Stimulated activated CD8-positive, alpha-beta memory T cell treated with anti-CD3 and anti-CD28 coated beads, Interleukin-12 subunit alpha, Interleukin-12 subunit beta, amount 100 ng/mL, for 24 hours (primary cell): ENCODE data around the gene EMC7.
"Not testable (repeated sequence)": the region's sequence is repeated elsewhere in the genome, so short reads cannot be mapped to it uniquely, and the experiment has no call there.

Source experiments
- DNase-seq: peaks from one replicate; pipeline ENCODE4 v3.0.0-alpha.2; 2020; ENCODE audit errors: extremely low read depth

EMC7 gene

DNA sequence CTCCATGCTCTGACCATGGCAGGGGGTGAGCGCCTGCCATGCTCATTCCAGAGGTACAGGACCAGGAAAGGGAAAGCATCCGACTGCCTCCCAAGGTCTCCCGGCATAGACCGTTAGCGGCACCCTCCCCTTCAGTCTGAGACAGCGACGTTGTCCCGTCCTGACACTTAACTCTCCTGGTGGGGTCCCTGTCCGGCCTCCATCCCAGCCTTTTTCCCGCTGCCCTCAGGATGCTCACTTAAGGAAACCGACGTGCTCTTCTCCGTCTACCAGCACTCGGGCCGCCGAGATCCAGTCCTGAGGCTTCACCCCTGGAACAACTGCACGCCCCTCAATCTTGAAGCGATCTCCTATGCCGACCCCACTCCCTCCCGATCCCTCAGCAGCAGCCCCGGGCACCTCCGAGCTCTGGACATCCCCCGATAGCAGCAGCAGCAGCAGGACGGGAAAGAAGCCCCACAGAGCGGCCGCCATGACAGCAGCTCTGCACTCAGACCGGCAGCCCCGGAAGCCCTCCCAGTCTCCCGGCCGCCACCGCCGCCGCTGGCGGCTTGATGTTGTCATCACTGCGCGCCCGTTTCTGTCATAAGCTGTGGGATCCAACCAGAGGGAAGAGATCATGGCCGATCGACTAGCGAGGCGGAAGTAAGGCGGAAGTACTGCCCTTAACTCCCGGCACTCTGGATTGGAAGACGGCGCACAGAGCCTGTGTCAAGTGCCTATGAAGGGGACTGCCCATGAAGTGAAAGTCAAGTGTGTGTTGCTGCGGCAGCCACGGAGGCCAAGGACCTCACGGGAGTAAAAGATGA lies at the start of gene EMC7, which contains the start of gene PGBD4:
TSS of gene EMC7 (minus strand) at position 497 of the 809 bp plus-strand sequence. CDS start at position 474, 23 bp downstream.
TSS of gene PGBD4 (plus strand) at position 718 of the 809 bp plus-strand sequence. CDS start 449 bp downstream, outside the sequence.
- DNase-seq: peak; percentile 96

DNA sequence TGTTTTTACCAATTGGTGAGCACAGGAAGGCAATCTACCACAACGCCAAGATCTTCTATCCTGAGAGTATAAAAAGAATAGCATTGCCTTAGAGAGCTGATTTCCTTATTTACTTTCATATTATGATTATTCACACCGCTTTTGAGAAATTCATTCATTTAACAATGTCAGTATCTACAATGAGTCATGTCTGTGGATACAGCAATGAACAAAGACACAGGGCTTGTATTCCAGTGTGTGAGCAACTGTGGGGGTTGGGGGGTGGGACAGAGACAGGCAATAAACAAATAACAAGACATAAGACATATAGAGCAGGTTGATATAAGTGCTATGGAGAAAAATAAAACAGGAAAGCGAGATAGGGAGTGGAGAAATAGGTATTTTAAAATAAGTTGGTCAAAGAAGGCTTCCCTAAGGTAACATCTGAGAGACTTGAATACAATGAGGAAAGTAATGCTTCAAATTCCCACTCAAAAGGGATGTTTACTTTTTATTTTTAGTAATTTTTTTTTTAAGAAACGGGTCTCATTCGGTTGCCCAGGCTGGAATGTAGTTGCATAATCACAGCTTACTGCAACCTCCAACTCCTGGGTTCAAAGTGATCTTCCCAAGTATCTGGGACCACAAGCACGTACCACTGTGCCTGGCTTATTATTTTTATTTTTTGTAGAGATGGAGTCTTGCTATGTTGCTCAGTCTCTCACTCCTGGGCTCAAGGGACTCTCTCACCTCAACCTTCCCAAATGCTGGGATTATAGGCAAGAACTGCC lies 45.9 kb upstream of the EMC7 start:
- no peak for DNase-seq

GRCh38 chr15:34133511-34133910 lies 31.8 kb upstream of the EMC7 start:
- no peak for DNase-seq

- no peak for DNase-seq
Measured at GRCh38 chr15:34132881-34133280, 31.2 kb upstream of the EMC7 start.

GRCh38 chr15:34128898-34129297 lies 27.2 kb upstream of the EMC7 start:
- DNase-seq: no peak

- DNase-seq: no peak
Measured at GRCh38 chr15:34126522-34126921, 24.9 kb upstream of the EMC7 start.

DNA sequence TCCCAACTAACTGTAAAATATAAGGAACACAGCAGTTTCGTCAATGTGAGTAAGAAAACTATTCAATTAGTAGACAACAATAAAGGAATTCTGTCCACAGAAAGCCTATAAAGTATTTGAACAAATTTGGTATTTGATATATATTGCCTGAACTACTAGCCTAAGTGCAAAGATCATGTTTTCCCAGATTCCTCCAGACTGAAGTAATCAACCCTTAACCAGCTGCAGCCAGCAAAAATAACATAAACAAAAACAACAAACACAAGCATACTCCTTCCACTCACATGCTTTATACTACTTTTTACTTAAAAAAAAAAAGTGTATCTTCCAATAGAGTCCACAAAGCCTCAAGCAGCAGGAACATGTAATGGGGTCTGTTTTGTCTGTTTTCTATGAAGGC lies 24.3 kb upstream of the EMC7 start:
- no peak for DNase-seq

- DNase-seq: no peak
Measured at GRCh38 chr15:34124651-34125050, 23.0 kb upstream of the EMC7 start.

DNA sequence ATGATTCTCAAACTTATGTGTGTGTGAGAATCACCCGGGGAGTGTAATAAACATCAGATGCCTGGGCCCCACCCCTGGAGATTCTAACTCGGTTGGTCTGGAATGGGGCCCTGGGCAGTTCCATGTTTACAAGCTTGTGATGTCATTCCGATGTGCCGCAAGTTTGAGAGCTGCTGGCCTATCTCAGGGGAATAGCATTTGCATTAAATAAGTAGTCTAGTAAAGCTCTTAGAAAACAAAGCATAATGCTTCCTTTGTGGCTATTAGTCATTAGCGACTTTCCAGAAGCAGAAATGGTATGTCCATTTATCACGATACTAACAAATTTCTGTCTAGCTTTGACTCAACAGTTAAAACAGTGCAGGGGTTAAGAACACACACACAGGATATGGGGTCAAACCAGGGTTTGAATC lies 21.1 kb upstream of the EMC7 start:
- DNase-seq: no peak

GRCh38 chr15:34121786-34122185 lies 20.1 kb upstream of the EMC7 start:
- not testable (repeated sequence) for DNase-seq

DNA sequence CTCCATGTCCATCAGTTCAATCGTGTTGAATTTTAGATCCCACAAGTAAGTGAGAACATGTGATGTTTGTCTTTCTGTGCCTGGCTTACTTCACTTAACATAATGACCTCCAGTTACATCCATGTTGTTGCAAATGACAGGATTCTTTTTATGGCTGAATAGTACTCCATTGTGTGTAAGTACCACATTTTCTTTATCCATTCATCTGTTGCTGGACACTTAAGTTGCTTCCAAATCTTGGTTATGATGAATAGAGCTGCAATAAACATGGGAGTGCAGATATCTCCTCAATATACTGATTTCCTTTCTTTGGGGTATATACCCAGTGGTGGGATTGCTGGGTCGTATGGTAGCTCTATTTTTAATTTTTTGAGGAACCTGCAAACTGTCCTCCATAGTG lies 18.8 kb upstream of the EMC7 start:
- not testable (repeated sequence) for DNase-seq

- no peak for DNase-seq
Measured at GRCh38 chr15:34119291-34119690, 17.6 kb upstream of the EMC7 start.

DNA sequence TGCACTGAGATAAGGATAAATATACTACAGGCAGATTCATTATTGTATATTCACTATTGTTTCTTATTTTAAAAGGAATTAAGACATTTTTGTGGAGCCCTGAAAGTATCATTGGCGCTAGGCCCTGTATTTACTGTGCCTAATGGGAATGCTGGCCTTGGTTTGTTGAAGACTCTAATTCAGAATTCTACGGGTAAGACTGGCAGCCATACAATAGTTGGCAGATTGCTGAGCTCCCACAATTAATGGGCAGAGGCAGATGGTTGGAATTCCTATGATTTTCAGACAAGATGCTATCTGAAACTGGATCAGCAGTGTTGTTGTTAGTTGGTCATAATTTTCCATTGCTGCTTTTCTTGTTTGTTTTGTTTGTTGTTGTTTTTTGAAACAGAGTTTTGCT lies 15.0 kb upstream of the EMC7 start:
- DNase-seq: no peak

GRCh38 chr15:34114739-34115138 lies 13.1 kb upstream of the EMC7 start:
- no peak for DNase-seq

DNA sequence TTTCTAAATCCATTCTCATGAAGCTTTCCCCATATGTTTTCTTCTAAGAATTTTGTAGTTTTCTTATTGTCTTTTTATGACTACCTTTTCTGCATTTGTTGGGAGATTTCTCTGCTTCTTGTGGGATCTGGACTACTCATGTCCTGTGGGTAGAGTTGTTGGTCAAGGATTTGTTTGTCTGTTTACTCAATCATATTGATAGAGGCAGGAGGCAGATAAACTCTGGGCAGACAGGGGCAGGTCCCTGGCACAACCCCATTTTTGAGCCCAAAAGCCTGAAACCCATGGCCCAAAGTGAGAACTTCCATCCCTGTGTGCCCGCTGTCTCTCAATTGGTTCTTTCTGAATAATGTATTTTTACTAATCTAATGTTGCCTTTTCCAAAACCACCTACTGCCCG lies 12.6 kb upstream of the EMC7 start:
- DNase-seq: no peak

GRCh38 chr15:34111488-34111887 lies 9.8 kb upstream of the EMC7 start:
- no peak for DNase-seq

- no peak for DNase-seq
Measured at GRCh38 chr15:34109797-34110663, 8.4 kb upstream of the EMC7 start.

GRCh38 chr15:34107315-34107714 lies 5.7 kb upstream of the EMC7 start:
- no peak for DNase-seq

DNA sequence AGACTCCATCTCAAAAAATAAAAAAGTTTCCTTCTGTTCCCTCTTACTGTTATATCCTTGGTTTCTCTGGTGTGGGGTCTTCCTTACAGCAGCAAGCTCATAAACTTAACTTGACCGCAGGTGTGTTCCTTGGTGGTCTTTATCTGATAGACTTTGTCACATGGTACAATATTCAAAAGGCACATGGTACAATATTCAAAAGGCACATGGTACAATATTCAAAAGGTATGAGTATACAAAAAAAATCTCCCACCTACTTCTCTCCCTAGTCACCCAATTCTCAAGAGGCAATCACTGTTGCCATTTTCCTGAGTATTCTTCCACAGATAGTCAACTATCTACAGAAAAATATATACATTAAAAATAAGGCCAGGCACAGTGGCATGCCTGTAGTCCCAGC lies 4.8 kb upstream of the EMC7 start:
- no peak for DNase-seq

- DNase-seq: no peak
Measured at GRCh38 chr15:34102175-34102925, 688 bp upstream of the EMC7 start.

DNA sequence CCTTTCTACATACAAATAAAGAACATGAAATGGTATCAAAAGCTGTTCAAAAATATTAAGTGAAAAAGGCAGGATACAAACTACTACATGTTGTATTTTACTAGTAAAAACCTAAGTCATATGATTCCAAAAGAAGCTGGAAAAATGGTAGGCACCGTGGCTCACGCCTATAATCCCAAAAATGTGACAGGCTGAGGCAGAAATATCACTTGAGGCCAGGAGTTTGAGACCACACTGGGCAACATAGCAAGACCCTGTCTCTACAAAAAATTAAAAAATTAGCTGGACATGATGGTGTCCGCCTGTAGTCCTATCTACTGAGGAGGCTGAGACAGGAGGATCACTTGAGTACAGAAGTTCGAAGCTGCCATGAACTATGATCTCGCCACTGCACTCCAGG lies 1.7 kb downstream of the EMC7 start:
- no peak for DNase-seq
